HEK293 (cell line): Measurements from ENCODE around the gene PRR5.

Source experiments
- CTCF ChIA-PET: fragments of 350-600 bp; formaldehyde crosslinking; extraction: SDS; loops from one replicate; lab custom pipeline; 2021; ENCODE audit warnings: antibody characterized with exemption; lab: Yijun Ruan, JAX
- POLR2A ChIA-PET: fragments of 300-600 bp; formaldehyde crosslinking; extraction: SDS; loops from one replicate; lab custom pipeline; 2020; ENCODE audit warnings: antibody characterized with exemption, inconsistent platforms; lab: Yijun Ruan, JAX
- H3K27ac ChIP-seq: fragments of 200-500 bp; sonication (Bioruptor generic); 2 replicates; pipeline ENCODE4 v1.5.1; 2014; ENCODE audit warnings: low read depth, low read length, control low read depth, inconsistent platforms; ENCODE audit errors: extremely low read depth
- H3K36me3 ChIP-seq, 2 experiments: fragments of 200-500 bp in 1 of 2; sonication (Bioruptor generic) in 1 of 2; 1 replicate in 1 of 2; 2 replicates in 1 of 2; pipeline ENCODE4 v1.5.1; 2014 to 2017; ENCODE audit warnings: inconsistent platforms in 2 of 2, low read length in 2 of 2; ENCODE audit not compliant: control insufficient read depth in 2 of 2, insufficient read depth in 1 of 2
- H3K4me1 ChIP-seq: fragments of 200-500 bp; sonication (Bioruptor generic); 2 replicates; pipeline ENCODE4 v1.5.1; 2014; ENCODE audit warnings: mild to moderate bottlenecking, low read length, inconsistent platforms; ENCODE audit not compliant: control insufficient read depth, insufficient read depth
- H3K4me3 ChIP-seq: 2 replicates; pipeline ENCODE4 v1.5.1; 2011; ENCODE audit warnings: low read depth, mild to moderate bottlenecking, control low read depth, low read length, moderate library complexity
- H3K9me3 ChIP-seq: fragments of 200-500 bp; sonication (Bioruptor generic); 2 replicates; pipeline ENCODE4 v1.5.1; 2014; ENCODE audit warnings: low read depth, low read length, inconsistent platforms; ENCODE audit not compliant: control insufficient read depth, insufficient read depth
- EGR2 ChIP-seq: fragments of 450-650 bp; formaldehyde crosslinking; IDR thresholded peaks from 2 replicates; pipeline ENCODE4 v1.5.1; 2016; ENCODE audit warnings: low read depth, missing biosample characterization, missing genetic modification characterization
- GLIS2 ChIP-seq: fragments of 450-650 bp; formaldehyde crosslinking; IDR thresholded peaks from 2 replicates; pipeline ENCODE4 v1.5.1; 2016; ENCODE audit warnings: missing biosample characterization, missing genetic modification characterization
- KLF1 ChIP-seq: fragments of 450-650 bp; formaldehyde crosslinking; IDR thresholded peaks from 2 replicates; pipeline ENCODE4 v1.5.1; 2016; ENCODE audit warnings: missing biosample characterization, missing genetic modification characterization
- ZBTB8A ChIP-seq: fragments of 450-650 bp; formaldehyde crosslinking; IDR thresholded peaks from 2 replicates; pipeline ENCODE4 v1.5.1; 2016; ENCODE audit warnings: missing biosample characterization, missing genetic modification characterization
- ZFHX2 ChIP-seq: fragments of 450-650 bp; formaldehyde crosslinking; conservative IDR thresholded peaks from 2 replicates; pipeline ENCODE4 v1.5.1; 2016; ENCODE audit warnings: missing biosample characterization, missing genetic modification characterization
- ZIC2 ChIP-seq: fragments of 450-650 bp; formaldehyde crosslinking; IDR thresholded peaks from 2 replicates; pipeline ENCODE4 v1.5.1; 2016; ENCODE audit warnings: missing biosample characterization, missing genetic modification characterization
- ZNF366 ChIP-seq: fragments of 450-650 bp; formaldehyde crosslinking; conservative IDR thresholded peaks from 2 replicates; pipeline ENCODE4 v1.5.1; 2016; ENCODE audit warnings: missing biosample characterization, missing genetic modification characterization
- ZNF707 ChIP-seq: fragments of 450-650 bp; formaldehyde crosslinking; IDR thresholded peaks from 2 replicates; pipeline ENCODE4 v1.5.1; 2016; ENCODE audit warnings: missing biosample characterization, missing genetic modification characterization
- ZNF768 ChIP-seq: fragments of 450-650 bp; formaldehyde crosslinking; IDR thresholded peaks from 2 replicates; pipeline ENCODE4 v1.5.1; 2018; ENCODE audit warnings: missing biosample characterization, mild to moderate bottlenecking, missing genetic modification characterization
- TF ChIP-seq, protein P1 (sequence below): fragments of 450-650 bp; formaldehyde crosslinking; IDR thresholded peaks from 2 replicates; pipeline ENCODE4 v1.5.1; 2016; ENCODE audit warnings: missing biosample characterization, missing genetic modification characterization
- TF ChIP-seq, protein P2 (sequence below): fragments of 450-650 bp; formaldehyde crosslinking; IDR thresholded peaks from 2 replicates; pipeline ENCODE4 v1.5.1; 2016; ENCODE audit warnings: missing biosample characterization, missing genetic modification characterization
- TF ChIP-seq, protein P3 (sequence below): fragments of 450-650 bp; formaldehyde crosslinking; conservative IDR thresholded peaks from 2 replicates; pipeline ENCODE4 v1.5.1; 2016; ENCODE audit warnings: low read depth, missing biosample characterization, missing genetic modification characterization
- TF ChIP-seq, protein P4 (sequence below): fragments of 450-650 bp; formaldehyde crosslinking; IDR thresholded peaks from 2 replicates; pipeline ENCODE4 v1.5.1; 2016; ENCODE audit warnings: missing biosample characterization, missing genetic modification characterization
- TF ChIP-seq, protein P5 (sequence below): fragments of 450-650 bp; formaldehyde crosslinking; IDR thresholded peaks from 2 replicates; pipeline ENCODE4 v1.5.1; 2016; ENCODE audit warnings: missing biosample characterization, missing genetic modification characterization

Gene PRR5

DNA sequence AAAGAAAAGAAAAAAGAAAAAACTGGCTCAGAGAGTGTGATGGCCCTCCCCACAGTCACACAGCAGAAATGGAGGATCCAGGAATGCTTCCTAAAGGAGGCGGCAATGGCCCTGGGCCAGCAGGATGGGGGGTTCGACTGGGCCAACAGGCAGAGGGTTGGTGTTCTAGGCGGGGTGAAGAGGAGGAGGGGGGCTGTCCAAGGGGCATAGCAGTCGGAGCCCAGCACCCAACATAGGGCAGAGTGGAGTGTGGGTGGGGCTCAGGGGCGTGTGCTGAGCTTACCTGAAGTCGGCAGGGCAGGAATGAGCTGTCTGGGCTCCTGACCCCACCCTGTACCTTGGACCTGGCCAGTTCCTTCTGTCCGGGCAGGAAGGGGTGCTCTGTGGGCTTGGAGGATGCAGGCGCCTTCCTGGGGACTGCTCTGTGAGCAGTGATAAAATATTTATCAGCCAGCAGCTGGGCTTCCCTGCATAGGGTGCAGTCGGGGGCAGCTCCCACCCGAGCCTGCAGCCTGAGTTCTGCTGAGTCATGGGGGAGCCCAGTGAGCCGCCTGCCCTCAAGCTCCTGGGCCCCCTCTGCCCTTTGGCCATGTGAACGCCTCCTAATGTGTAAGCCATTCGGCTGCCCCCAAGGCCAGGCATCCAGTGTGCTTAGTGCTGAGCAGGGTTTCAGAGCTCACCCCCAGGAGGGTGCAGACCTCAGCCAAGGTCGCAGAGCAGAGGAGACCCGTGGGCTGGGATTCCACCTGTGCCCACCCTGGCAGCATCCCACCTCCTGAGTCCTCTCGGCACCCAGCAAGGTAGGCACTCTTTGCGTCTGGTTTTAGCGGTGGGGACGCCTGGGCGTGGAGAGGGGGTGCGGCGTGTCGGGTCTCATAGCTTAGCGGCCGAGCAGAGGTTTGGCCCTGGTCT is 25.3 kb upstream of the PRR5 start:
- ChIA-PET CTCF (interaction anchor here (0.6 to 1.9 kb wide), 3 partner anchors 8 to 1040 kb away, joined by 3 to 7 read pairs (median 4); no protein-coding TSS in a partner anchor), POLR2A (interaction anchor here (0.9 kb wide), 1 partner anchor 42 kb away, joined by 4 read pairs; no protein-coding TSS in a partner anchor)
- Histone ChIP-seq H3K4me1 (no peaks in the 10 kb centered on the region), H3K9me3 (no peaks in the 10 kb centered on the region), H3K27ac (no peak overlapping the region), H3K36me3 (no peaks in the 10 kb centered on the region), H3K4me3 (no peak overlapping the region)
- TF ChIP-seq GLIS2, result 0 out of 2 replicates have a peak, but pooled peaks have one; percentile 12
- TF ChIP-seq, protein P1, sequence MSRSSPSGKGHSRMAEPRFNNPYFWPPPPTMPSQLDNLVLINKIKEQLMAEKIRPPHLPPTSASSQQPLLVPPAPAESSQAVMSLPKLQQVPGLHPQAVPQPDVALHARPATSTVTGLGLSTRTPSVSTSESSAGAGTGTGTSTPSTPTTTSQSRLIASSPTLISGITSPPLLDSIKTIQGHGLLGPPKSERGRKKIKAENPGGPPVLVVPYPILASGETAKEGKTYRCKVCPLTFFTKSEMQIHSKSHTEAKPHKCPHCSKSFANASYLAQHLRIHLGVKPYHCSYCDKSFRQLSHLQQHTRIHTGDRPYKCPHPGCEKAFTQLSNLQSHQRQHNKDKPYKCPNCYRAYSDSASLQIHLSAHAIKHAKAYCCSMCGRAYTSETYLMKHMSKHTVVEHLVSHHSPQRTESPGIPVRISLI (tag by site-specific recombination), result 0 out of 2 replicates have a peak, but pooled peaks have one; percentile 16
- 0 out of 2 replicates have a peak, but pooled peaks have one; percentile 33 for TF ChIP-seq ZNF366
- no peak for TF ChIP-seq ZFHX2 (tag by site-specific recombination)
- no peak for TF ChIP-seq ZNF707 (tag by site-specific recombination)
- TF ChIP-seq ZBTB8A (tag by site-specific recombination), result peak; percentile 43
- TF ChIP-seq, protein P2, sequence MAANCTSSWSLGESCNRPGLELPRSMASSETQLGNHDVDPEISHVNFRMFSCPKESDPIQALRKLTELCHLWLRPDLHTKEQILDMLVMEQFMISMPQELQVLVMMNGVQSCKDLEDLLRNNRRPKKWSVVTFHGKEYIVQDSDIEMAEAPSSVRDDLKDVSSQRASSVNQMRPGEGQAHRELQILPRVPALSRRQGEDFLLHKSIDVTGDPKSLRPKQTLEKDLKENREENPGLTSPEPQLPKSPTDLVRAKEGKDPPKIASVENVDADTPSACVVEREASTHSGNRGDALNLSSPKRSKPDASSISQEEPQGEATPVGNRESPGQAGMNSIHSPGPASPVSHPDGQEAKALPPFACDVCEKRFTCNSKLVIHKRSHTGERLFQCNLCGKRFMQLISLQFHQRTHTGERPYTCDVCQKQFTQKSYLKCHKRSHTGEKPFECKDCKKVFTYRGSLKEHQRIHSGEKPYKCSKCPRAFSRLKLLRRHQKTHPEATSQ (tag by site-specific recombination), result no peak
- peak; percentile 64; the same call in 1 of the 2 replicates for TF ChIP-seq KLF1 (tag by site-specific recombination)
- TF ChIP-seq, protein P3, sequence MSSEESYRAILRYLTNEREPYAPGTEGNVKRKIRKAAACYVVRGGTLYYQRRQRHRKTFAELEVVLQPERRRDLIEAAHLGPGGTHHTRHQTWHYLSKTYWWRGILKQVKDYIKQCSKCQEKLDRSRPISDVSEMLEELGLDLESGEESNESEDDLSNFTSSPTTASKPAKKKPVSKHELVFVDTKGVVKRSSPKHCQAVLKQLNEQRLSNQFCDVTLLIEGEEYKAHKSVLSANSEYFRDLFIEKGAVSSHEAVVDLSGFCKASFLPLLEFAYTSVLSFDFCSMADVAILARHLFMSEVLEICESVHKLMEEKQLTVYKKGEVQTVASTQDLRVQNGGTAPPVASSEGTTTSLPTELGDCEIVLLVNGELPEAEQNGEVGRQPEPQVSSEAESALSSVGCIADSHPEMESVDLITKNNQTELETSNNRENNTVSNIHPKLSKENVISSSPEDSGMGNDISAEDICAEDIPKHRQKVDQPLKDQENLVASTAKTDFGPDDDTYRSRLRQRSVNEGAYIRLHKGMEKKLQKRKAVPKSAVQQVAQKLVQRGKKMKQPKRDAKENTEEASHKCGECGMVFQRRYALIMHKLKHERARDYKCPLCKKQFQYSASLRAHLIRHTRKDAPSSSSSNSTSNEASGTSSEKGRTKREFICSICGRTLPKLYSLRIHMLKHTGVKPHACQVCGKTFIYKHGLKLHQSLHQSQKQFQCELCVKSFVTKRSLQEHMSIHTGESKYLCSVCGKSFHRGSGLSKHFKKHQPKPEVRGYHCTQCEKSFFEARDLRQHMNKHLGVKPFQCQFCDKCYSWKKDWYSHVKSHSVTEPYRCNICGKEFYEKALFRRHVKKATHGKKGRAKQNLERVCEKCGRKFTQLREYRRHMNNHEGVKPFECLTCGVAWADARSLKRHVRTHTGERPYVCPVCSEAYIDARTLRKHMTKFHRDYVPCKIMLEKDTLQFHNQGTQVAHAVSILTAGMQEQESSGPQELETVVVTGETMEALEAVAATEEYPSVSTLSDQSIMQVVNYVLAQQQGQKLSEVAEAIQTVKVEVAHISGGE (tag by site-specific recombination), result no peak
- TF ChIP-seq ZIC2 (tag by site-specific recombination), result peak; percentile 78
- TF ChIP-seq EGR2 (tag by site-specific recombination), result peak; percentile 28; the same call in 1 of the 2 replicates
- TF ChIP-seq, protein P4, sequence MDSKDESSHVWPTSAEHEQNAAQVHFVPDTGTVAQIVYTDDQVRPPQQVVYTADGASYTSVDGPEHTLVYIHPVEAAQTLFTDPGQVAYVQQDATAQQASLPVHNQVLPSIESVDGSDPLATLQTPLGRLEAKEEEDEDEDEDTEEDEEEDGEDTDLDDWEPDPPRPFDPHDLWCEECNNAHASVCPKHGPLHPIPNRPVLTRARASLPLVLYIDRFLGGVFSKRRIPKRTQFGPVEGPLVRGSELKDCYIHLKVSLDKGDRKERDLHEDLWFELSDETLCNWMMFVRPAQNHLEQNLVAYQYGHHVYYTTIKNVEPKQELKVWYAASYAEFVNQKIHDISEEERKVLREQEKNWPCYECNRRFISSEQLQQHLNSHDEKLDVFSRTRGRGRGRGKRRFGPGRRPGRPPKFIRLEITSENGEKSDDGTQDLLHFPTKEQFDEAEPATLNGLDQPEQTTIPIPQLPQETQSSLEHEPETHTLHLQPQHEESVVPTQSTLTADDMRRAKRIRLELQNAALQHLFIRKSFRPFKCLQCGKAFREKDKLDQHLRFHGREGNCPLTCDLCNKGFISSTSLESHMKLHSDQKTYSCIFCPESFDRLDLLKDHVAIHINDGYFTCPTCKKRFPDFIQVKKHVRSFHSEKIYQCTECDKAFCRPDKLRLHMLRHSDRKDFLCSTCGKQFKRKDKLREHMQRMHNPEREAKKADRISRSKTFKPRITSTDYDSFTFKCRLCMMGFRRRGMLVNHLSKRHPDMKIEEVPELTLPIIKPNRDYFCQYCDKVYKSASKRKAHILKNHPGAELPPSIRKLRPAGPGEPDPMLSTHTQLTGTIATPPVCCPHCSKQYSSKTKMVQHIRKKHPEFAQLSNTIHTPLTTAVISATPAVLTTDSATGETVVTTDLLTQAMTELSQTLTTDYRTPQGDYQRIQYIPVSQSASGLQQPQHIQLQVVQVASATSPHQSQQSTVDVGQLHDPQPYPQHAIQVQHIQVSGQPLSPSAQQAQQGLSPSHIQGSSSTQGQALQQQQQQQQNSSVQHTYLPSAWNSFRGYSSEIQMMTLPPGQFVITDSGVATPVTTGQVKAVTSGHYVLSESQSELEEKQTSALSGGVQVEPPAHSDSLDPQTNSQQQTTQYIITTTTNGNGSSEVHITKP, result peak; percentile 85
- TF ChIP-seq, protein P5, sequence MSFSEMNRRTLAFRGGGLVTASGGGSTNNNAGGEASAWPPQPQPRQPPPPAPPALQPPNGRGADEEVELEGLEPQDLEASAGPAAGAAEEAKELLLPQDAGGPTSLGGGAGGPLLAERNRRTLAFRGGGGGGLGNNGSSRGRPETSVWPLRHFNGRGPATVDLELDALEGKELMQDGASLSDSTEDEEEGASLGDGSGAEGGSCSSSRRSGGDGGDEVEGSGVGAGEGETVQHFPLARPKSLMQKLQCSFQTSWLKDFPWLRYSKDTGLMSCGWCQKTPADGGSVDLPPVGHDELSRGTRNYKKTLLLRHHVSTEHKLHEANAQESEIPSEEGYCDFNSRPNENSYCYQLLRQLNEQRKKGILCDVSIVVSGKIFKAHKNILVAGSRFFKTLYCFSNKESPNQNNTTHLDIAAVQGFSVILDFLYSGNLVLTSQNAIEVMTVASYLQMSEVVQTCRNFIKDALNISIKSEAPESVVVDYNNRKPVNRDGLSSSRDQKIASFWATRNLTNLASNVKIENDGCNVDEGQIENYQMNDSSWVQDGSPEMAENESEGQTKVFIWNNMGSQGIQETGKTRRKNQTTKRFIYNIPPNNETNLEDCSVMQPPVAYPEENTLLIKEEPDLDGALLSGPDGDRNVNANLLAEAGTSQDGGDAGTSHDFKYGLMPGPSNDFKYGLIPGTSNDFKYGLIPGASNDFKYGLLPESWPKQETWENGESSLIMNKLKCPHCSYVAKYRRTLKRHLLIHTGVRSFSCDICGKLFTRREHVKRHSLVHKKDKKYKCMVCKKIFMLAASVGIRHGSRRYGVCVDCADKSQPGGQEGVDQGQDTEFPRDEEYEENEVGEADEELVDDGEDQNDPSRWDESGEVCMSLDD, result no peak
- TF ChIP-seq ZNF768 (tag by site-specific recombination), result peak; percentile 71; the same call in 1 of the 2 replicates
- TF ChIP-seq, all 188 proteins: peak for 9
